ENCODE measurements around the gene ARL4C.

Gene ARL4C, protein sequence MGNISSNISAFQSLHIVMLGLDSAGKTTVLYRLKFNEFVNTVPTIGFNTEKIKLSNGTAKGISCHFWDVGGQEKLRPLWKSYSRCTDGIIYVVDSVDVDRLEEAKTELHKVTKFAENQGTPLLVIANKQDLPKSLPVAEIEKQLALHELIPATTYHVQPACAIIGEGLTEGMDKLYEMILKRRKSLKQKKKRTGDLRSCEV

DNA sequence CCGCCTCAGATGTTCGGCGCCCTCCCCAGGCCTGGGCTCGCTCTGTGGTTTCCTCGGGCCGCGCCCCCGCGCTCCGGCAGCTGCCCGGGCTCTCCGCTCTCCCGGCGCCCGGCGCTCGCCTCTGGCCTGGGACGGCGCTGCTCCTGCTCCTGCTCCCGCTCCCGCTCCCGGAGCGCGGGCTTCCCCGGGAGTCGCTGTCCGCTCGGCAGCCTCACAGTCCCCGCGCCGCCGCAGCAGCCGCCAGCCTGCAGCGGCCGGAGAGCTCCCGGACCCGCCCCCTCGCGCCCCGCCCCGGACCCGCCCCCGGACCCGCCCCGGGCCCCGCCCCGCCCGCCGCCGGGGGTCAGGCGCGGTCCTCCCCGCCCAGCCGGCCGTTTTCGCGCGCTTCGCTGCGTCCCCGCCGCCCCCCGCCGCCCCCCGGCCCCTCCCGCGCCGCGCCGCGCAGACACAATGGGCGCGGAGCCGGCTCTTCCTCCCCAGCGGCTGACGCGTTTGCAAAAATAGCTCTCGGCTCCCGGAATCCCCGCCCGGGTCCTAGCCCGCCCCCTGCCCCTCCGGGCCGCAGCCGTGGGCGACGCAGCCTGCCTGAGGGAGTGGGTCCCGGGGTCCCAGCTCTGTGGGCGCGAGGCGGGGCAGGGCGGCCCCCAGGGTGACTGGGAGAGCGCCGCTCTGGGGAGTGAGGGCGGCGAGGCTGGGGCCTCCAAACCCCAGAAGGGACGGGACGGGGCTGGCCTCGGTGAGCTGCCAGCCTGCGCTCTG is at the start of gene ARL4C:
ARL4C (minus strand) TSS at position 247 of the 759 bp plus-strand sequence. CDS start 495 bp downstream, outside the sequence.
- peak; percentile 89 for DNase-seq (ENCODE audit: low spot score)

DNA sequence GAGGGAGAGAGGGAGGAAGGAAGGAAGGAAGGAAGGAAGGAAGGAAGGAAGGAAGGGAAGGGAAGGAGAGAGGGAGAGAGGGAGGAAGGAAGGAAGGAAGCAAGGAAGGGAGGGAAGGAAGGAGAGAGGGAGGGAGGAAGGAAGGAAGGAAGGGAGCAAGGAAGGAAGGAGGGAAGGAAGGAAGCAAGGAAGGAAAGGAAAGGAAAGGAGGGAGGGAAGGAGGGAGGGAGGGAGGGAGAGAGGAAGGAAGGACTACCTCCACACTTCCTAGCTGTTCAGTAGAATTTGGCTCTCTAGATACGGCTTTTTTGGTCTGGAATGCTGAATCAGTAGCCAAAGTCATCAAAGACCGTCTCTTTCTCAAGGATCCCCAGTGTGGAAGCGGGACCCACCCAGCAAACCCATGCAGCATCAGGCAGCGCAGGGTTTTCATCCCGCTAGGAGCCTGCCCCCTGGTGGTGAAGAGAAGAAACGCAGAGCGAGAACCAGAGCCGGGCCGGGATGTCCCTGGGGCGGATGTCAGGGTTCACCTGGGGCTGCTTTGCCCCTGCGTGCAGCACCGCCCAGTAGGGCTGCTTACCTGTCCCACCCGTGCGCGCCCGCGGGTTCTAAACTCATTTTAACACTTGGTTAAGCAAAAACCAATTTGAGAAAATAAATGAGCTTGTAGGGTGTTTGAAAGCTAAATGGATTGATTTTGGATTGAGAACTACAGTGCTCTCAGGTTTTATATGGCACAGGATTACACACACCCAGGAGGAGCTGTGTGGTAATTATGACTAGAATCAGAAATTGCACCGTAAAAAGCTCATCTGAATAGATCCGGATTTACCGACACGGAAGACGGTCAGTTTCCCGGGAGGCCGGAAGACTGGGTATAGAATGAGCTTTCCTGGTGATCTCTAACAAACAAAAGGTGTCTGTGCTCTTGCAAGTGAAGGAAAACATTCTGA is 48.1 kb upstream of the ARL4C start:
- DNase-seq (ENCODE audit: low spot score): peak; percentile 88

DNA sequence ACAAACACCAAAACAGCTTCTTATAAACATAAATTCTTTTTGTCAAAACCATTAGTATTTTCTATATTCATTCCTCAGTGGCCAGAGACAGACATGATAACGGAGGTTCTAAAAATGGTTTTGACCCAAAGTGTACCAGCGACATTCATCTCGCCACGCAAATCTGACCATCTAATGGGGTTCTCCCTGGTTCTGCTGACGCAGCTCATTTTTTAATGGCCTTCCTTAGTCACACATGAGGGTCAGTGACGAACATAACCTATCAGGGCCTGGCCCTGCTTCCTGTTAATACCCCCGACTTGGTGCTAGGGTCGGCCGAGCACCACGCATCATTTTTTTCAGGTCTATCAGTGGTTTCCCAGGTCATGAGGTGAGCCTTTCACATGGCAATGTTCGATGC is 45.9 kb upstream of the ARL4C start:
- DNase-seq (ENCODE audit: low spot score): no peak

DNA sequence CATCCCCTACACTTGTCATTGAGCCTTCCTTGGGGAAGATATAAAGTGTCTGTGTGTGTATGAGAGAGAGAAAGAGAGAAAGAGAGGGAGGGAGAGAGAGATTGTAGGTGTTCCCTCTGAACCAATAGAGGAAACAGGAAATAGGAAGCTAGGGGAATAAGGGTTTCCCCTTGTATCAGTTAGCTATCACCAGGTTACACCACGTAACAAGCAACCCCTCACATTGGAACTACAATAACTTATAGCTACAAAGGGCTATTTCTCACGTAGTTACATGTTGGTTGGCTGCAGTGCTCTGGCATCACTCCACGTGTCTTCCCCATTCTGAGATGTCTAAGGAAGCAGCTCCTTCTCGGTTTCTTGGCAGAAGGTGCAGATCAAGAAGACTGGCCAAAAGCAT is 41.0 kb upstream of the ARL4C start:
- no peak for DNase-seq (ENCODE audit: low spot score)

DNA sequence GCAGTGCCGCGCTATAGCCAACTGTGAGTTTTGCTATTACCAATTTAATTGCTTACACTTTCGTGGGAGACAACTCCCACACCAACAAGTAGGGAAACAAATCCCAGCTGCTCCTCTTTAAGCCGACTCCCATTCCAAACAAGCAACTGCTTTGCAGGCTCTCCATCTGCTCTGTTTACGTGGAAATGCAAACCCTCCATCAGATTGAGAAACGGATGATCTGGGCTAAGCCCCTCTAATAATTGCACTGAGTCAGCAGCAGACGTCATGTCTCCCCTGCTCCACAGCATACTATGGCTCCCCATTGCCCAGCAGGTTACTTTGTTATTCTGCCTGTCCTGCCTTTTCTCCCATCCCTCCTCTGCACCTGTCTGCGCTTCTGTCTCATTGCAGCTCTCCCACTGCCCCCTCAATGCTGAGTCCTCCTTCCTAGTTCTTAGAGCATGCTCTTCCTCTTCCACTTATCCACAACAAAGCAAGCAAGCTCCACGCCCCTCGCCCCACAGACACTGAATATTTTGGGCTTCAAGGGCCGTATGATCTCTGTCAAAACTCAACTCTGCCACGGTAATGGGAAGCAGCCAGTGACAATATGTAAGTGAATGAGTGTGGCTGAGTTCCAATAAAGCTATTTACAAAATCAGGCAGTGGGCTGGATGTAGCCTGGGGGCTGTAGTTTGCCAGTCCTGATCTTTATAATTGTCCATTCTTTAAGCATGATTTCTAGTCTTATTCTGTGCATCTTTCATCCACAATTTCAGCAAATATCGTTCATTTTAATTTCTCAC is 39.5 kb upstream of the ARL4C start:
- peak; percentile 56 for DNase-seq (ENCODE audit: low spot score)

DNA sequence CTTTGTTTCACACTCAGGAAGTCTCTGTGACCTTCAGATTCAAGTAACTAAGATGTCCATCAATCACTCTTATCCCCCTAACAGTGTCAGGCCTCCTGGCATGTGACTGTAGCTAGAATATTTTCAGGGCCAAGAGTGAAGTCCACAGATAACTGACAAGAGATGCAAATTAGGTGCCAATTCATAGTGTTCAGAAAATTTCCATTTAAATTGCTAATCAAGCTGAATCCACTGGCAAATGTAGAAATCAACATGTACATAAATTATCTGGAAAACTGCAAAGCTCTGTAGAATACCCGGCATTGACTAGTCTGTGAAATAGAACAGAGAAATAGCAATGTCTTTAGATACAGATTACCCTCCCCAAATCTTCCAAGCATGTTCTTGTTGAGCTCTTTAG is 38.6 kb upstream of the ARL4C start:
- no peak for DNase-seq (ENCODE audit: low spot score)

DNA sequence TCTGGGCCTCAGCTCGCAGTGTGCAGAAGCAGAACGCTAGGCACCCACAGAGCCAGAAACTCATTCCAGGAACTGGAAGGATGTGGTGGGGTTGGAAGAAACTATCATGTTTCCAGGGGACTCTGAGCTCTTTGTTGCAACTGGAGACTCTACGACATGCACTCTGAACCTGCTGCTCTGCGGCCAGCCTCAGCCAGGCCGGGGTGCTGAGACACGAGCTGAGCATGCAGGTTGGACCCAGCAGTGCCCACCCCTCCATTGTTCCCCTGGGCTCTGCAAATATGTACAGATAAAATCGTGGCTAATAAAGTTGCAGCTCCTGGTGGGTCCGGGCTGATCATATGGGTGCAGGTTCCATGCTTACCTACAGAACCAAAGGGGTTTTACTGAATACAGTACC is 37.6 kb upstream of the ARL4C start:
- no peak for DNase-seq (ENCODE audit: low spot score)

DNA sequence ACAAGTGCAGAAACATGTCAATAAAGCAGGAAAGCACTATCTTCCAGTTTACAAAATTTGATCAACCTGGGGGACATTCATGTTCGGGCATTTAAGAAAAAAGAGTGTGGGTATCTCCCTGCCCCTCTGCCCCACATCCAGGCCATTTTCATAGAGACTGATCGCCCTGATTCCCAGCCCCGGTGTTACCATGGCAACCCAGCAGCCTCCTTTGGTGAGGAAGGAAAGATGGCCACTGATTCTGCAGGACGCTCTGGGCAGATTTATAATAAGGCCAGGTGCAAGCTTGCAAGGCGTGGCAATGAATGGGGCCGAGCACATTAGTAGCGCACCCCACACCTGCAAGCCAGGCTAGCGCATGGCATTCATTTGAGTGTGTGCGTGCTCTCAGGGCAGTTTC is 36.7 kb upstream of the ARL4C start:
- no peak for DNase-seq (ENCODE audit: low spot score)

DNA sequence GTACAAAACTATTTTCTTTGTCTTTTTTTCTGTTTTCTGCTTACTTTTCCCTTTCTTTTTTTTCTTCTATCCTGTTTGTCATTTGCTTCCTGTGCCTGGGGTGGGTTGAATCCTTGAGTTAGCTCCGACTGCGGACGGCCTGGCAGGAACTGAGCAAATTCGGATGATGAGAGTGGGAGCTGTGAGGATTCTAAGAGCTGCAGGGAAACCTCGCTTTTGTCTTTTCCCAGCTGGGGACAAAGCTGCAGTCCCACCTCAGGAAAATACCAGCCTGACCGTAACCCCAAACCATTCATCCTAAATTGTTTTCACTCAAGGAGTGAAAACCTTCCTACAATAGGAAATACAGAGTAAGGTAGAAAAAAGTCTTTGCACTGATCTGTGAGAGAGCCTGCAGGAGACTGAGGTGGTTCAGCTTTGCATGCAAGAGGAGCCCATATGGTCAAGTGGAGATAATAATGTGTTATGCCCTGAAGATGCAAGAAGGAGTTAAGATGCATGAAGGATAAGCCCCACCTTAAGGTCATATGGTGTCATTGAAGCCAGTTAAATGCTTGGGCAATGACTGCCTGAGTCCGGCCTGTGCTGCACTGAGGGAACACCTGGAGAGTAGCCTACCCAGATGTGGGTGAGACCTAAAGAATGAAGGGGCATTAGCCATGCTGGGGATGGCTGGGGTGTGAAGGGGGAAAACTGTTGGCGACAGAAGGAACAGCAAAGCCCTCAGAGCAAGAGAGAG is 31.7 kb upstream of the ARL4C start:
- DNase-seq (ENCODE audit: low spot score): no peak

DNA sequence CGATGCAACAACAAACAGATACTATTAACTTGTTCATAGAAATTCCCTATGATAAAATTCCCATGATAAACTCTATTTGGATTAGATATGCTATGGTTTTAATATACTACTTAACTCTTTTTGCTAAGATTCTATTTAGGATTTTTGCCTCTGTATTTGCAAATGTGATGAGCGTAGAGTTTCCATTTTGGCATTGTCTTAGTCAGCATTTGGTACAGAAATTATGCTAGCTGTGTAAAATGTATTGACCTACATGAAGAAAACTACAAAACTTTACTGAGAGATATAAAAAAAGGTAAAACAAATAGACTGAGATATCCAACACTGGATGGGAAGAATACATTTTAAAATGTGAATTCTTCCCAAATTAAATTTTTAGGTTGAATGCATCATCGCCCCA is 29.8 kb upstream of the ARL4C start:
- DNase-seq (ENCODE audit: low spot score): no peak

DNA sequence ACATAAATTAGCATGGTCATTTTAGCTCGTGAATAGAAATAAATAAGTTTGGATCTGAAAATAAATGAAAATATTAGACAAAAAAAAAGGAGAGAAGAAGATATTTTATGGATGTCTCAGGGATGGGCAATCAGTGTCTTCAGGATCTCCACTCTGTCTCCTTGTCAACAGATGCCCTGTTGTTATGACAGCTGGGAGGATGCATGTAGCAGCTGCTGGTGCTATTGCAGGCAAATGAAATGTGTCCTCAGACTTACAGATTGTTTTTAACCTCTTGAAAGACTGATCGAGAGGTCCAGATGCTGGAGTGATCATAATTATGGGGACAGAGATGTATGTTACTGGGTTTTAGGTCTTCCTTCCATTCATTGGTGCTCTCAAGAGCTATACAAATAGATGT is 24.7 kb upstream of the ARL4C start:
- no peak for DNase-seq (ENCODE audit: low spot score)

DNA sequence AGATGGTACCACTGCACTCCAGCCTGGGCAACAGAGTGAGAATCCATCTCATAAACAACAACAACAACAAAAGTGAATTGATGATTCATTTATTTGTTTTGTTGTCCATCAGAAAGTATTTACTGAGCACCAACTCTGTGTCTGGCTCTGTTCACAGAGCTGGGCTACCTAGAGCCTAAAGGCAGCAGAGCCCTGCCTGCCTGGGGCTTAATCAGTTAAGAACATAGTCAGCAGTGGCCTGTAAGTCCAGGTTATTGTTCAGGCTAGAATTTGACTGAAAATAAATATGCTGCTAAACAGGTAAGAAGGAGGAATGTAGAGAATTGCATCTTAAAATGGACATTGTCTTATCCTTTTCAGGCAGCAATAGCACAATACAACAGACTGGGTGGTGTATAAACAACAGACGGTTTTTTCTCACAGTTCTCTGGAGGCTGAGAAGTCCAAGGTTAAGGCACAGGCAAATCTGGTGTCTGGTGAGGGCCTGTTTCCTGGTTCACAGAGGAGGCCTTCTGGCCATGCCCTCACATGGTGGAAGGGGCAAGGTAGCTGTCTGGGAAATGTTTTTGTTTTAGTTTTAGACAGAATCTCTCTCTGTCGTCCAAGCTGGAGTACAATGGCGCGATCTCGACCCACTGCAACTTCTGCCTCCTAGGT is 22.2 kb upstream of the ARL4C start:
- DNase-seq (ENCODE audit: low spot score): no peak

DNA sequence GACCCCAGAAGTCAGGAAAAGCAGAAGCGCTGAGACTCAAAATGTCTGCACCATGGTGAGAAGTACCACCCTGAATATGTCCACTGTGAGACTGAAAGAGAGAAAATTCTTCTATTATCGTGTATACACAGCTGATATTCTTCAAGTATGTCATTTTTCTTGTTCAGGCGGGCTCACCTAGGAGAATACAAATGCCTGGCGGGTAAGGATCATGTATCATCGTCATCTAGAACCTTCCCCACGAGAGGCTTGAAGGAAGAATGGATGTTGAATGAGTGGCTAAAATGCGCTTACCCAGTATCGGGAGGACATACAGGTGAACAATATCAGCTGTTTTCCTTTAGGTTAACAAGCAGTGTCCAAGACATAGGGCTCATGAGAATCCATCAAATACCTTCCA is 21.1 kb upstream of the ARL4C start:
- DNase-seq (ENCODE audit: low spot score): no peak

DNA sequence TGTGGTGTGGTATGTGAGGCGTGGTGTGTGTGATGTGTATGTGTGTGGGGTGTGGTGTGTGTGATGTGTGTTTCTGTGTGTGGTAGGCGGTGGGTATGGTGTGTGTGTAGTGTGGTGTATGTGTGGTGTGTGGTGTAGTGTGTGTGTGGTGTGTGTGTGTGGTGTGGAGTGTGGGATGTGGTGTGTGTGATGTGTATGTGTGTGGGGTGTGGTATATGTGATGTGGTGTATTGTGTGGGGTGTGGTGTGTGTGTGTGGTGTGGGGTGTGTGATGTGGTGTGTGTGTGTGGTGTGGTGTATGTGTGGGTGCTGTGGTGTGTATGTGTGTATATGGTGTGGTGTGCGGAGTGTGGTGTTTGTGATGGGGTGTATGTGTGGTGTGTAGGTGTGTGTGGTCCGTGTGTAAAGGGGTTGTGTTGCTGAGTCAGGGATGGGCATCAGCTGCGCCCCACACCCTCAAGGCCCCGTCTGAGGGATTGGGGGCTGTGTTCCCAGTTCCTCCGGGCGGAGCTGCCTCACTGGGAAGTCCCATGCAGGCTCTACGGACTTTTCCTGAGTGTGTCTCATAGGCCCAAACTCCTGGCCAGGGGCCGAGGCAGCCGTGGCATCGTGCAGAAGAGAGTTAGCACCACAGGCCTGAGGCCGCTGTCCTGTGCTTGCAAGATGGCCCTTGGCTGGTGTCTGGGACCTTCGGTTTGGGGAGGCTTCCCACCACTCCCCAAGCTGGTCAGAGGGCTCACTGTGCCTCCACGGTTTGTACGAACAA is 18.2 kb upstream of the ARL4C start:
- DNase-seq (ENCODE audit: low spot score): no peak

DNA sequence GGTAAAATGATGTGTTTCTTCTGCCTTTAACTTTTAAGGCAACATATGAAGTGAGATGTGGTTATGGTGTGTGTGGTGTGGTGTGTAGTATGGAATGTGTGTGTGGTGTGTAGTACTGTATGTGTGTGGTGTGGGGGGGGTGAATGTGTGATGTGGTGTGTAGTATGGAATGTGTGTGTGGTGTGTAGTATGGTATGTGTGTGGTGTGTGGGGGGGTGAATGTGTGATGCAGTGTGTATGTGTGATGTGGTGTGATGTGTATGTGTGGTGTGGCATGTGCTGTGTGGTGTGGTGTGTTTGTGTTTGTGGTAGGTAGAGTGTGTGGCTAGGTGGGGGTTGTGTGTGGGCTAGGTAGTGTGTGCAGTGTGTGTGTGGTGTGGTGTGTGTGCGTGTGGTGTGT is 17.2 kb upstream of the ARL4C start:
- DNase-seq (ENCODE audit: low spot score): no peak

DNA sequence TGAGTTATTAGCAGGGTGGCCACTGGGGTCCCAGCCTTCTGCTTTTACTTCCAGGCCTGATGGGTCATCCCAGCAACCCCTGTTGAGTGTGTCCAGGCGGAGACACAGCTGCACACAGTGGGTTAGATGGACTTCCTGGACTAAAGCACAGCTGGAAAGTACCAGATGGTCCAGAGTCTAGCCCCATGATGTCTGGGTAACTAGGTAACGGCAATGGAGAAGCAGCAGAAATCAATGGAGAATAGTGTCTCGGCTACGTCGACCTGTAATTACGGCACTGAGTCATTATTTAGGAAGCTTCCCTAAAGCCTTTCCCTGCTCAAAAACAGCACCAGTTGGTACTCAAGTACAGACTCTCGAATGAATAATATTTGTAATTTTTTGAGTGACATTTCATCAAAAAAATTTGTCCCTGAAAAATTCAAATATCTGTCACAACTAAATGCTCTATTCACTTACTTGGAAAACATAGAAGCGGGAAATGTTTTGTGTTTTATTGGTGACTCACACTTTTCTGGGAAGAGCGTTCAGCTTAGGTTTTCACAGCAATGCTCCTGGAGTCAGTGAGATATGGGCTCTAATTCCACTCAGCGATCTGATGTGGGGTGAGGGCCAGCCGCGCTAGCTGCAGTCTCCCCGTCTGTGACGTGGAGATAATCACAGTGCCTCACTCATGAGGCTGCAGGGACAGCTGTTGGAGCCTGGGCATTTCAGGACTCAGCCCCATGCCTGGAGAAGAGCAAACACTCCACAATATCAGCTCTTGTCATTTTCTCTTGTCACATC is 16.2 kb upstream of the ARL4C start:
- no peak for DNase-seq (ENCODE audit: low spot score)

DNA sequence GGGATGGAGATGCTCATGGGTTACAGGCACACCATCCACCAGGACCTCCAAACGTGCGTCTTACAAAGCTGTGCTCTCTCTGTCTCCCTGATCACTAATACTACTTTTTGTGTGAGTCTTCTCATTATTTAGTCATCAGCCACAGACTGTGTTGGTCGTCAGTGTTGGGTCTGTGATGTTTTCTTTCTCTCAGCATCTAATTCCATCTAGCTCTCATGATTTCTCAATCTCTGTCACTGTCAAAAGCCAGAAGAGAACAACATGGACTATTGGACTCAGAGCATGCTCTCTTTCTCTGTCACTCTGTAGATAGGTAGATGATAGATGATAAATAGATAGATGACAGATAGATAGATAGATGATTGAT is 6.0 kb upstream of the ARL4C start:
- no peak for DNase-seq (ENCODE audit: low spot score)

DNA sequence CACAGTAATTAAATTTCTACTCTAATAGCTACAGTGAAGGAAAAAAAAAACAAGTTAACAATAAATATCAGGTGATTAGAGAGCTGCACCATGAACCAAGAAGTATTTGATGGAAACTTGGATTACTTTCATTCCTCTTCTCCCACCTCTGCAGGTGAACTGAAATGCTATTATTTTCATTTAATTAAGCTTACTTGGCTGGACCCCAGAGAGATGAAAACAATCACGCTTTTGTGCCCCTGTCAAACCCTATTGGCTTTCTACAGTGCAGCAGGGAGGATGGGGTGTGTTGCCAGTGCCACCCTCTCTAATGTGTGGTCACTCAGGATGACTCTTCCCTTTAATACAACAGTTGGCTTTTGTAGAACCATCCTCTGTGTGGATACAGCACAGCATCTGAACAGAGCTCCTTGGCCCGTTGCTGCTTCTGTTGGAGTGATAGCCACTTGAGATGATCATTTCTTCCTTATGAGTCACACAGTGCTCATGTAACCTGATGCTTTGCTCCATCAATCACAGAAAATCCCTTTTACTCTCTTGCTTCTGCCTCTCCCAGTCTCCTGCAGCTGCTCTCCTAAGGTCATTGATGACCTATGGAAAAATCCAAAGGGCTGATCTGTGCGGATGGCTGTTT is 5.5 kb upstream of the ARL4C start:
- DNase-seq (ENCODE audit: low spot score): no peak
